SU-DHL-6 (cell line): ENCODE data around the gene TOP3A.

ENCODE experiments used
- H2AFZ ChIP-seq: fragments of 200-600 bp; sonication (generic); 2 replicates; pipeline ENCODE4 v1.6.1; 2014; ENCODE audit warnings: low read depth, mild to moderate bottlenecking, moderate library complexity, mixed read lengths, antibody characterized with exemption, low read length; ENCODE audit not compliant: severe bottlenecking
- H3F3A ChIP-seq: fragments of 200-600 bp; shearing (Covaris generic); 2 replicates; pipeline ENCODE4 v1.6.0; 2016; ENCODE audit warnings: antibody characterized with exemption, mild to moderate bottlenecking; ENCODE audit not compliant: insufficient read depth
- H3K27ac ChIP-seq: fragments of 200-600 bp; sonication (generic); 2 replicates; pipeline ENCODE4 v1.5.1; 2016; ENCODE audit warnings: low read depth, mild to moderate bottlenecking, low read length, moderate library complexity, mixed read lengths
- H3K27me3 ChIP-seq: fragments of 200-600 bp; sonication (generic), shearing (Covaris generic); 2 replicates; pipeline ENCODE4 v1.6.0; 2014; ENCODE audit warnings: mild to moderate bottlenecking, low read length
- H3K36me3 ChIP-seq: fragments of 200-600 bp; sonication (generic); 2 replicates; pipeline ENCODE4 v1.6.1; 2014; ENCODE audit warnings: mild to moderate bottlenecking, low read length, mixed read lengths
- H3K4me2 ChIP-seq: fragments of 300-600, 200-600 bp; shearing (Covaris generic), sonication (generic); 2 replicates; pipeline ENCODE4 v1.6.0; 2014; ENCODE audit warnings: low read length, low read depth, mild to moderate bottlenecking; ENCODE audit not compliant: poor library complexity, severe bottlenecking
- H3K4me3 ChIP-seq: fragments of 200-600 bp; sonication (generic); 2 replicates; pipeline ENCODE4 v1.5.1; 2014; ENCODE audit warnings: antibody characterized with exemption, low read length, mild to moderate bottlenecking, mixed read lengths; ENCODE audit not compliant: insufficient read depth, poor library complexity, severe bottlenecking
- H3K79me2 ChIP-seq: fragments of 200-600 bp; sonication (generic); 2 replicates; pipeline ENCODE4 v1.6.1; 2014; ENCODE audit warnings: mild to moderate bottlenecking, low read length, moderate library complexity; ENCODE audit not compliant: insufficient read depth
- H3K9ac ChIP-seq: fragments of 200-600 bp; sonication (generic); 2 replicates; pipeline ENCODE4 v1.7.0; 2014; ENCODE audit warnings: mild to moderate bottlenecking, low read length
- H3K9me2 ChIP-seq: fragments of 200-600 bp; sonication (generic); replicated peaks from 2 replicates; pipeline ENCODE4 v1.6.1; 2014; ENCODE audit warnings: low read length; ENCODE audit not compliant: insufficient read depth
- H3K9me3 ChIP-seq: fragments of 200-600 bp; sonication (generic); 2 replicates; pipeline ENCODE4 v1.6.1; 2014; ENCODE audit warnings: low read length, mixed read lengths; ENCODE audit not compliant: insufficient read depth
- H4K20me1 ChIP-seq: fragments of 200-600 bp; sonication (generic); 2 replicates; pipeline ENCODE4 v1.6.1; 2014; ENCODE audit warnings: low read depth, mild to moderate bottlenecking, antibody characterized with exemption, low read length, moderate library complexity, mixed read lengths
- CTCF ChIP-seq: fragments of 200-600 bp; sonication (generic); IDR thresholded peaks from one replicate; pipeline ENCODE4 v1.5.1; 2017; ENCODE audit warnings: antibody characterized with exemption, mild to moderate bottlenecking, low read length, moderate library complexity; ENCODE audit not compliant: insufficient read depth, poor library complexity, severe bottlenecking
- EZH2phosphoT487 ChIP-seq: fragments of 200-600 bp; sonication (generic), shearing (Covaris generic); conservative IDR thresholded peaks from 2 replicates; pipeline ENCODE4 v1.6.1; 2018; ENCODE audit warnings: mild to moderate bottlenecking, antibody characterized with exemption, low read length, moderate library complexity, mixed read lengths

Gene TOP3A

GRCh38 chr17:18250708-18251107 is 64.1 kb downstream of the TOP3A start:
- Histone ChIP-seq H3K27me3 (no peaks in the 10 kb centered on the region), H3K9ac (no peak overlapping the region), H3K27ac (no peak overlapping the region), H3K9me2 (no peaks in the 10 kb centered on the region), H3K9me3 (no peaks in the 10 kb centered on the region), H3F3A (no peaks in the 10 kb centered on the region), H3K79me2 (no peaks in the 10 kb centered on the region), H2AFZ (no peak overlapping the region), H3K4me3 (no peak overlapping the region), H4K20me1 (no peaks in the 10 kb centered on the region), H3K36me3 (no peaks in the 10 kb centered on the region), H3K4me2 (no peak overlapping the region)
- TF ChIP-seq CTCF, result no peak
- TF ChIP-seq EZH2phosphoT487, result no peak

GRCh38 chr17:18250259-18250658 is 64.5 kb downstream of the TOP3A start:
- H3K4me3 ChIP-seq, result no peak overlapping the region
- TF ChIP-seq EZH2phosphoT487 (no peak), CTCF (no peak)
- no peaks in the 10 kb centered on the region for H4K20me1 ChIP-seq
- no peaks in the 10 kb centered on the region for H3K9me3 ChIP-seq
- H3K9ac ChIP-seq, result no peak overlapping the region
- no peak overlapping the region for H2AFZ ChIP-seq
- no peak overlapping the region for H3K27ac ChIP-seq
- no peaks in the 10 kb centered on the region for H3K9me2 ChIP-seq
- no peaks in the 10 kb centered on the region for H3K79me2 ChIP-seq
- H3F3A ChIP-seq, result no peaks in the 10 kb centered on the region
- H3K4me2 ChIP-seq, result no peak overlapping the region
- no peaks in the 10 kb centered on the region for H3K27me3 ChIP-seq
- no peaks in the 10 kb centered on the region for H3K36me3 ChIP-seq

- H2AFZ ChIP-seq, result no peak overlapping the region
- H3K4me3 ChIP-seq, result no peak overlapping the region
- H3K27me3 ChIP-seq, result no peaks in the 10 kb centered on the region
- no peaks in the 10 kb centered on the region for H3K36me3 ChIP-seq
- no peaks in the 10 kb centered on the region for H4K20me1 ChIP-seq
- H3K9me2 ChIP-seq, result no peaks in the 10 kb centered on the region
- no peak overlapping the region for H3K27ac ChIP-seq
- H3F3A ChIP-seq, result no peaks in the 10 kb centered on the region
- no peaks in the 10 kb centered on the region for H3K79me2 ChIP-seq
- H3K4me2 ChIP-seq, result no peak overlapping the region
- H3K9me3 ChIP-seq, result no peaks in the 10 kb centered on the region
- TF ChIP-seq EZH2phosphoT487, result no peak
- no peak for TF ChIP-seq CTCF
- H3K9ac ChIP-seq, result no peak overlapping the region
These were observed 66.0 kb downstream of the TOP3A start for GRCh38 chr17:18248811-18249210.
